Measurements from ENCODE around the gene CEP85. TPM values are rescaled to one million over a fixed set of nuclear protein-coding genes. Genes with fewer than 3 reads are reported as not detected.

The CEP85 gene
- total and polyA plus RNA-seq, 10 of the 15 experiments (the other 5 are each of a cell fraction or from before 2014, with no cell fraction given) = 8.4 to 26.8 (median 21.5) TPM

- no peak overlapping the region for H2AFZ ChIP-seq (ENCODE audit: control insufficient read depth, low read depth, low read length)
- RAD21 ChIA-PET (ENCODE audit: unreplicated experiment) = no interaction called here
- WGBS (ENCODE audit: insufficient coverage, insufficient replicate concordance, low lambda C conversion rate, missing lambda C conversion rate) = 0% methylated on average over 3 of the region's 3 CpGs
- POLR2A ChIA-PET = no interaction called here
- no peaks in the 10 kb centered on the region for H3K9me3 ChIP-seq (replicated peaks; ENCODE audit: control insufficient read depth, insufficient read depth, low read length)
- TF ChIP-seq, protein P1, sequence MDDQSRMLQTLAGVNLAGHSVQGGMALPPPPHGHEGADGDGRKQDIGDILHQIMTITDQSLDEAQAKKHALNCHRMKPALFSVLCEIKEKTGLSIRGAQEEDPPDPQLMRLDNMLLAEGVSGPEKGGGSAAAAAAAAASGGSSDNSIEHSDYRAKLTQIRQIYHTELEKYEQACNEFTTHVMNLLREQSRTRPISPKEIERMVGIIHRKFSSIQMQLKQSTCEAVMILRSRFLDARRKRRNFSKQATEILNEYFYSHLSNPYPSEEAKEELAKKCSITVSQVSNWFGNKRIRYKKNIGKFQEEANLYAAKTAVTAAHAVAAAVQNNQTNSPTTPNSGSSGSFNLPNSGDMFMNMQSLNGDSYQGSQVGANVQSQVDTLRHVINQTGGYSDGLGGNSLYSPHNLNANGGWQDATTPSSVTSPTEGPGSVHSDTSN (IDR thresholded peaks at IDR 0.05; ENCODE audit: insufficient replicate concordance, low read depth, low read length) = no peak
- TF ChIP-seq CREM (IDR thresholded peaks at IDR 0.05; ENCODE audit: low read depth) (peak; percentile 32; the same call in 1 of the 2 replicates), E2F4 (IDR thresholded peaks at IDR 0.05; ENCODE audit: low read depth, low read length) (no peak), TCF7 (IDR thresholded peaks at IDR 0.05; ENCODE audit: borderline replicate concordance) (peak; percentile 99), CEBPZ (IDR thresholded peaks at IDR 0.05; ENCODE audit: low read depth, low read length) (no peak), MTA3 (IDR thresholded peaks at IDR 0.05; ENCODE audit: borderline replicate concordance, low read length) (no peak), TBL1XR1 (IDR thresholded peaks at IDR 0.05; ENCODE audit: low read depth, low read length) (no peak), CREB1 (IDR thresholded peaks at IDR 0.05; ENCODE audit: low read depth) (peak; percentile 50; the same call in 1 of the 2 replicates), STAT3 (IDR thresholded peaks at IDR 0.05; ENCODE audit: low read depth, low read length) (no peak), NFIC (IDR thresholded peaks at IDR 0.05; ENCODE audit: low read depth, low read length) (peak; percentile 53; the same call in 1 of the 2 replicates), RUNX3 (IDR thresholded peaks at IDR 0.05; ENCODE audit: low read length) (peak; percentile 91), CBFB (IDR thresholded peaks at IDR 0.05; ENCODE audit: low read depth) (peak; percentile 66), EED (IDR thresholded peaks at IDR 0.05; ENCODE audit: low read depth) (peak; percentile 70), ZNF384 (IDR thresholded peaks at IDR 0.05; ENCODE audit: borderline replicate concordance, low read depth, low read length) (no peak), JUNB (IDR thresholded peaks at IDR 0.05) (0 out of 2 replicates have a peak, but pooled peaks have one; percentile 12), SIX5 (IDR thresholded peaks at IDR 0.05; ENCODE audit: low read depth, low read length, severe bottlenecking) (no peak)
- CTCF ChIA-PET = no interaction called here
- FAIRE-seq (peak; percentile 75), ATAC-seq (peak; percentile 61), DNase-seq (ENCODE audit: low read depth, low spot score) (no peak)
- no TSS peak for BruUV-seq (replicated peaks)
- no peak overlapping the region for H3K27ac ChIP-seq (ENCODE audit: control insufficient read depth, insufficient read depth)
- no peak overlapping the region for H3K9ac ChIP-seq (ENCODE audit: control insufficient read depth, insufficient read depth, low read length)
- H3K79me2 ChIP-seq (ENCODE audit: control insufficient read depth, insufficient read depth, low read length) = no peaks in the 10 kb centered on the region
- no peaks in the 10 kb centered on the region for H3K27me3 ChIP-seq (replicated peaks in 1 of 2; ENCODE audit: control insufficient read depth in 2 of 2, insufficient read depth in 2 of 2, low read length in 1 of 2)
- H3K4me2 ChIP-seq (ENCODE audit: control insufficient read depth, insufficient read depth) = no peak overlapping the region
- no peaks in the 10 kb centered on the region for H3K4me1 ChIP-seq (ENCODE audit: control insufficient read depth, insufficient read depth, low read length)
- SMC1A ChIA-PET (ENCODE audit: uncharacterized antibody, unreplicated experiment) = no interaction called here
- no peaks in the 10 kb centered on the region for H4K20me1 ChIP-seq (ENCODE audit: control insufficient read depth, insufficient read depth)
- no peaks in the 10 kb centered on the region for H3K36me3 ChIP-seq (ENCODE audit: control insufficient read depth in 2 of 2, insufficient read depth in 2 of 2, low read length in 1 of 2)
- in situ Hi-C loops (cut with MboI) = no loop called here
- H3K4me3 ChIP-seq = no peak overlapping the region
- intact Hi-C loops (cut with micrococcal nuclease; ENCODE audit: unreplicated experiment) = no loop called here
These were observed 42.3 kb upstream of the CEP85 start for GRCh38 chr1:26191739-26192138.
